Amygdala (tissue), 56 donors: ENCODE results near the gene FZR1.
"Not testable (repeated sequence)": the region's sequence is repeated elsewhere in the genome, so short reads cannot be mapped to it uniquely, and the experiment has no call there.

Experiments
- DNase-seq, 56 donors: peaks; one replicate each; lab custom pipeline; 2025; lab: John Stamatoyannopoulos, UW

FZR1 gene

DNA sequence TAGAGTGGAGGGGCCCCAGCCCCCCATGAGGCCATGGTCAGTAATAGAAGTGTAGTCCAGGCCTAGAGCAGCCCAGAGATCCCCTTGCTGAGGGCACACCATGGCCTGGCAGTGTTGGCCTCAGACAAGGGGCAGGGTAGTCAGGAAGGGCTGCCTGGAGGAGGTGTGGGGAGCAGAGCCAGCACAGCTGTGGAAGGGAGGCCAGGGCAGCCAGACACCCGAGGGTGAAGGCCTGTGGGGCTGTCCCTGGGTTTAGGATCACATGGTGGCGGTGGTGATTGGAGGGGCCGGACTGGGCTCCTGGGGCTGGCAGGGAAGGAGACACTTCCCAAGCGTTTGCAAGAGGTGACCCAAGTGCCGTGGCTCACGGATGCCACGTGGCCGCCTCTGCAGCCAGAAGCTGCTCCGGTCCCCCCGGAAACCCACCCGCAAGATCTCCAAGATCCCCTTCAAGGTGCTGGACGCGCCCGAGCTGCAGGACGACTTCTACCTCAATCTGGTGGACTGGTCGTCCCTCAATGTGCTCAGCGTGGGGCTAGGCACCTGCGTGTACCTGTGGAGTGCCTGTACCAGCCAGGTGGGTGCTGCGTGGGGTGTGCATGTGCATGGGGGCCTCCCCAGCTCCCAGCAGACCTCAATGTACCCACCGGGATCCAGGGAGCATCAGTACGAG, 21.3 kb downstream of the FZR1 start:
- DNase-seq, result no peak

DNA sequence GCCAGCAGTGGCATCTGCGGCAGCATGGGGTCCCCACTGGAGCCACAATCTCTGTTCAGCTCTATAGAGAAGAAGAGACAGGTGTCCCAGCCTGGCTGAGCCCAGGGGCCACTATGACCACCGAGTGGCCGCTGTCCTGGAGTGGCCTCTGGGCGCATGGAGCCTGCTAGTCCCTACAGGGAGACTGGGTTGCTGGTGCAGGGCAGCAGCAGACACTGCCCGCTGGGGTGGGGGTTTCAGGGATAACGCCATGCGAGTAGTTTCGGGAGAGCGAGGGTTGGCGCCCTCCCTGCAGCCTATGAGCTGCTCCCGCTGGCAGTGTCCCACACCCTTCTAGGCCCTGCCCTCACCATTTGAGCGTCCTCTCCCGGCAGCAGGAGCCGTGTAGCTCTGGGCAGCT, 22.0 kb downstream of the FZR1 start:
- no peak for DNase-seq

DNA sequence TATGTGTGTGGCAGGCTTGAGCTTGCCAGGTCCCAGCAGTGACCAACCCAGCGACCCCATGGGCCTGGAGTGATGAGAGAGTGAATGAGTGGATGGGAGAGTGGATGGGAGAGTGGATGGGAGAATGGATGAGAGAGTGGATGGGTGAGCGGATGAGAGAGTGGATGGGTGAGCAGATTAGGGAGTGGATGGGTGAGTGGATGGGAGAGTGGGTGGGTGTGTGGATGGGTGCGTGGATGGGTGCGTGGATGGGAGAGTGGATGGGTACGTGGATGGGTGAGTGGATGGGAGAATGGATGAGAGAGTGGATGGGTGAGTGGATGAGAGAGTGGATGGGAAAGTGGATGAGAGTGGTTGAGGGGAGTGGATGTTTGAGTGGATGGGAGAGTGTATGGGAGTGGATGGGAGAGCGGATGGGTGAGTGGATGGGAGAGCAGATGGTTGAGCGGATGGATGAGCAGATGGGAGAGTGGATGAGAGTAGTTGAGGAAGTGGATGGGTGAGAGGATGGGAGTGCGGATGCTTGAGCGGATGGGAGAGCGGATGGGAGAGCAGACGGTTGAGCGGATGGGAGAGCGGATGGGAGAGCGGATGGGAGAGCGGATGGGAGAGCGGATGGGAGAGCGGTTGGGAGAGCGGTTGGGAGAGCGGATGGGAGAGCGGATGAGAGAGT, 22.6 kb downstream of the FZR1 start:
- DNase-seq, result no peak

DNA sequence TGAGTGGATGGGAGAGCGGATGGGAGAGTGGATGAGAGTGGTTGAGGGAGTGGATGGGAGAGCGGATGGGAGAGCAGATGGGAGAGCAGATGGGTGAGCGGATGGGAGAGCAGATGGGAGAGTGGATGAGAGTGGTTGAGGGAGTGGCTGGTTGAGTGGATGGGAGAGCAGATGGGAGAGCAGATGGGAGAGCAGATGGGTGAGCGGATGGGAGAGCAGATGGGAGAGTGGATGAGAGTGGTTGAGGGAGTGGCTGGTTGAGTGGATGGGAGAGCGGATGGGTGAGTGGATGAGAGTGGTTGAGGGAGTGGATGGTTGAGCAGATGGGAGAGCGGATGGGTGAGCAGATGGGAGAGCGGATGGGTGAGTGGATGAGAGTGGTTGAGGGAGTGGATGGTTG, 23.2 kb downstream of the FZR1 start:
- not testable (repeated sequence) for DNase-seq

DNA sequence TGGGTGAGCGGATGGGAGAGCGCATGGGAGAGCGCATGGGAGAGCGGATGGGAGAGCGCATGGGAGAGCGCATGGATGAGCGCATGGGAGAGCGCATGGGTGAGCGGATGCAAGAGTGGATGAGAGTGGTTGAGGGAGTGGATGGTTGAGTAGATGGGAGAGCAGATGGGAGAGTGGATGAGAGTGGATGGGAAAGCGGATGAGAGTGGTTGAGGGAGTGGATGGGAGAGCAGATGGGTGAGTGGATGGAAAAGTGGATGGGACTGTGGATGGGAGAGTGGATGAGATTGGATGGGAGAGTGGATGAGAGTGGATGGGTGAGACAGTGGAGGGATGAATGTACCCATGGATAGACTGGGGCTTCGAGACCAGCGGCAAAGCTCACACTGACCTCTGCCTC, 24.3 kb downstream of the FZR1 start:
- no peak for DNase-seq

DNA sequence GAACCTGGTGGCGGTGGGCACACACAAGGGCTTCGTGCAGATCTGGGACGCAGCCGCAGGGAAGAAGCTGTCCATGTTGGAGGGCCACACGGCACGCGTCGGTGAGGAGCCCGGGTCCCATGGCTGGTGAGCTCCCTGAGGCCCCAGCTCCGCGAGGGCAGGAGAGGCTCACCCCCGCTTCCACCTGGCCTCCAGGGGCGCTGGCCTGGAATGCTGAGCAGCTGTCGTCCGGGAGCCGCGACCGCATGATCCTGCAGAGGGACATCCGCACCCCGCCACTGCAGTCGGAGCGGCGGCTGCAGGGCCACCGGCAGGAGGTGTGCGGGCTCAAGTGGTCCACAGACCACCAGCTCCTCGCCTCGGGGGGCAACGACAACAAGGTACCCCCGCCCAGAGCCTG, 25.6 kb downstream of the FZR1 start:
- no peak for DNase-seq

DNA sequence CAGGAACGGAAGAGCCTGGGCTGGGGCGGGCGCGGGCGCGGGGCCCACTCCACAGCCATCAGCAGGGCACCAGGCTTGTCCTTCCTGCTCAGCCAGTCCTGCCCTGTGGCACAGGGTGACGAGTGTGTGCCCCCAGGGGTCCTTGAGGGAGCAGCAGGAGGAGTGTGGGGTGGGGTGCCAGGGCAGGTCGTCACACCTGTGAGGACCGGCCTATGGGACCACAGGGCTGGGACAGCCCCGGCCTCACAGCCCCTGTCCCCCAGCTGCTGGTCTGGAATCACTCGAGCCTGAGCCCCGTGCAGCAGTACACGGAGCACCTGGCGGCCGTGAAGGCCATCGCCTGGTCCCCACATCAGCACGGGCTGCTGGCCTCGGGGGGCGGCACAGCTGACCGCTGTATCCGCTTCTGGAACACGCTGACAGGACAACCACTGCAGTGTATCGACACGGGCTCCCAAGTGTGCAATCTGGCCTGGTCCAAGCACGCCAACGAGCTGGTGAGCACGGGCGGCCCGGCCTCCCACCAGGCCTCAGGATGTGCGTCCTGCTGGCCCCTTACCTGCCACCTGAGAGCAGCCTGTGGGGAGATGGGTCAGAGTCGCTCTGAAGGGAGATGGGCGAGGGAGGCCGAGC, 26.2 kb downstream of the FZR1 start:
- no peak for DNase-seq

DNA sequence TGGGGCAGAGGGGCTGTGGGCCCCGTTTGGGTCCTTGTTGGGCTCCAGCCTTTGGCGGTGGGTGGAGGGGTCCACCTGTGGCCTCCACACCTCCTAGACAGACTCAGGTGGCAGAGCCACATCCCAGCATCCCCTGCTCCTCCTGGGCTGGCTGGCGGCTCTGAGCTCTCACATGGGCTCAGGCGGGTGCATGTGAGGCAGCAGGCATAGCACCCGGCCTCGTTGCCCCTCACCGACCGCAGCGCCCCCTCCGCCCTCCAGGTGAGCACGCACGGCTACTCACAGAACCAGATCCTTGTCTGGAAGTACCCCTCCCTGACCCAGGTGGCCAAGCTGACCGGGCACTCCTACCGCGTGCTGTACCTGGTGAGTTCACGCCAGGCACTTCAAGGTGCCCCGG, 26.9 kb downstream of the FZR1 start:
- DNase-seq, result no peak

DNA sequence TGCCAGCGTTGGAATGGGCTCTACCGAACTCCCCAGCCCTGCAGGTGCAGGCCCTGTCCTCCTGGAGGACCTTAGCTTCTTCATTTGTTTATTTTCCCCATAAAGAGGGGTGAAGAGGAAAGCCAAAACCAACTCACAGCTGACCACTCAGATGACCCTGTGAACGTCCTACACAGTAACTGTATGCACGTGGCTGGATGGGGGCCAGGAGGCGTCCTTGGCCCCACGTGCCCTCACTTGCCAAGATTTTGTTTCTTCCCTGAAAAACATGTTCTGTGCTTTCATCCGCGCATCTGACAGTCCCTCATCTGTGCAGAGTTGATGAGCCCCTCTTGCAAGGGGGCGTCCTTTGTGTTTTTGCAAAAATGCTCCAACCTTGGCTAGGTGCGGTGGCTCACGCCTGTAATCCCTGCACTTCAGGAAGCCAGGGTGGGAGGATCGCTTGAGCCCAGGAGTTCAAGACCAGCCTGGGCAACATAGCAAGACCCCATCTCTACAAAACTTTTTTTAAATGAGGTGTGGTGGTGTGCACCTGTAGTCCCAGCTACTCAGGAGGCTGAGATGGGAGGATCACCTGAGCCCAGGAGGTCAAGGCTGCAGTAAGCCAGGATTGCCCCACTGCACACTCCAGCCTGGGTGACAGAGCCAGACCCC, 27.6 kb downstream of the FZR1 start:
- no peak for DNase-seq

DNA sequence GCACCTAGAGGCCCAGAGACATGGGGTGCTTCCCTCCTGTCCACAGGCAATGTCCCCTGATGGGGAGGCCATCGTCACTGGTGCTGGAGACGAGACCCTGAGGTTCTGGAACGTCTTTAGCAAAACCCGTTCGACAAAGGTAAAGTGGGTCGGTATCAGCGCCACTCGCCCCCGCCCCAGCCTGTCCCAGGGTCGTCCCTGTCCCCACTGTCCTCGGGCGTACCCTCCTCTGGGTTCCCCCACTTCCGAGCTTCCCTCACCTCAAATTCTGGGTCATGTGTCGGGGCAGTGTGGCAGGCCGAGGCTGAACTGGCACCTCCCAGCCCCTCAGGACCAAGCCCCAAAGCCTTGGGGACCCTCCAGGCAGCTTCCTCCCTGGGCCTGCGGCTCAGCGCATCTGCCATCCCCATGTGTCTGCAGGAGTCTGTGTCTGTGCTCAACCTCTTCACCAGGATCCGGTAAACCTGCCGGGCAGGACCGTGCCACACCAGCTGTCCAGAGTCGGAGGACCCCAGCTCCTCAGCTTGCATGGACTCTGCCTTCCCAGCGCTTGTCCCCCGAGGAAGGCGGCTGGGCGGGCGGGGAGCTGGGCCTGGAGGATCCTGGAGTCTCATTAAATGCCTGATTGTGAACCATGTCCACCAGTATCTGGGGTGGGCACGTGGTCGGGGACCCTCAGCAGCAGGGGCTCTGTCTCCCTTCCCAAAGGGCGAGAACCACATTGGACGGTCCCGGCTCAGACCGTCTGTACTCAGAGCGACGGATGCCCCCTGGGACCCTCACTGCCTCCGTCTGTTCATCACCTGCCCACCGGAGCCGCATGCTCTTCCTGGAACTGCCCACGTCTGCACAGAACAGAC, 28.5 kb downstream of the FZR1 start:
- no peak for DNase-seq

DNA sequence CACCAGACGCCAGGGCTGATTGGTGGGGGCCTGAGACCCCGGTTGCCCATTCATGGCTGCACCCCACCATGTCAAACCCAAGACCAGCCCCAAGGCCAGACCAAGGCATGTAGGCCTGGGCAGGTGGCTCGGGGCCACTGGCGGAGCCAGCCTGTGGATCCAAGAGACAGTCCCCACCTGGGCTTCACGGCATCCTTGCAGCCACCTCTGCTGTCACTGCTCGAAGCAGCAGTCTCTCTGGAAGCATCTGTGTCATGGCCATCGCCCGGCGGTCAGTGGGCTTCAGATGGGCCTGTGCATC, 29.1 kb downstream of the FZR1 start:
- DNase-seq, result no peak

DNA sequence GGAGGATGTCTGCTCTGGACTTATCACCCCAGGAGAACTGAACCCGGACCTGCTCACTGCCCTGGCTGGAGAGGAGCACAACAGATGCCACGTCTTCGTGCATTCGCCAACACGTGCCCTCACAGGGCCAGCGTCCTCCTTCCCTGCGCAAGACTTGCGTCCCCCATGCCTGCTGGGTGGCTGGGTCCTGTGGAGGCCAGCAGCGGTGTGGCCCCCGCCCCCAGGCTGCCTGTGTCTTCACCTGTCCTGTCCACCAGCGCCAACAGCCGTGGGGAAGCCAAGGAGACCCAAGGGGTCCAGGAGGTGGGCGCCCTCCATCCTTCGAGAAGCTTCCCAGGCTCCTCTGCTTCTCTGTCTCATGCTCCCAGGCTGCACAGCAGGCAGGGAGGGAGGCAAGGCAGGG, 29.5 kb downstream of the FZR1 start:
- DNase-seq, result no peak

DNA sequence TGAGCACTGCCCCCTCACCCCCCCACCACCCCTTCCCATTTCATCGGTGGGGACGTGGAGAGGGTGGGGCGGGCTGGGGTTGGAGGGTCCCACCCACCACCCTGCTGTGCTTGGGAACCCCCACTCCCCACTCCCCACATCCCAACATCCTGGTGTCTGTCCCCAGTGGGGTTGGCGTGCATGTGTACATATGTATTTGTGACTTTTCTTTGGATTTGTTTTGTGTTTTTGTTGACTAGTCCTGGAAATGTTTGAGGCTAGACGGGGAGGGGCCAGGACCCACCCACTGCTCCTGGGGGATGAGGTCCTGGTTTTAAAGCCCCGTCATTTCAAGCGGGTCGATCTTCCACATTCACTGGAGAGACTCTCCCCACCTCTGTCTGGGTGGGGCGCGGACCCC, 29.9 kb downstream of the FZR1 start:
- no peak for DNase-seq

DNA sequence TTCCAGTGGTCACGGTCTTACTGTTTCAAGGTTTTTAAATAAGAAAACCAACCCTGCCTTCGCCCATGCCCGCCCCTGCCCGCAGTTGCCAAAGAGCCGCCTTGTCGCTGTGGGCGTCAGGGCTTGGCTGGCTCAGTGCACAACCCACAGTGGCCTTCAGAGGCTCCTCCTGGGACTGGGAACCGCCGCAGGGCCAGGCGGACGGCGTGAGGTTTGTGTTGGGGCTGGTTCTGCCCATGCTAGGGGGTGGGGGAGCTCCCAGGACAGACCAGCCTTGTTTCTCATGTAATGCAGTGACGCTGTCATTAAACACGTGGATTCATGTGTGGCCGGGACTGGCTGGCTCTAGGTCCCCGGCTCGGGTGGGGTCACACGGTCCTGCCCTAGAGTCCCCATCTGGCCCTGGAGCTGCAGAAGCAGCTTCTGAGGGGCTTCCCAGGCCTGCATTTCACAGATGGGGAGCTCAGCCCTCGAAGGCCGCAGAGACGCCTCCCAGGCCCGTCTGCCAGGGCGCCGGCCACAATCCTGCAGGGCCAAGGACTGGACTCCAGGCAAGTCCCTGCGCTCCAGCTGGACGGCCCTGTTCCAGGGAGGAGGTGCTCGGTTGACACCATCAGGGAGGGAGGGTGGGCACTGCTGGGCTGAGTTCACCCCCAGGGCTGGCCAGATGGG, 30.5 kb downstream of the FZR1 start:
- DNase-seq, result peak in 47 of 56 donors; percentile 18 to 85 (median 66)

DNA sequence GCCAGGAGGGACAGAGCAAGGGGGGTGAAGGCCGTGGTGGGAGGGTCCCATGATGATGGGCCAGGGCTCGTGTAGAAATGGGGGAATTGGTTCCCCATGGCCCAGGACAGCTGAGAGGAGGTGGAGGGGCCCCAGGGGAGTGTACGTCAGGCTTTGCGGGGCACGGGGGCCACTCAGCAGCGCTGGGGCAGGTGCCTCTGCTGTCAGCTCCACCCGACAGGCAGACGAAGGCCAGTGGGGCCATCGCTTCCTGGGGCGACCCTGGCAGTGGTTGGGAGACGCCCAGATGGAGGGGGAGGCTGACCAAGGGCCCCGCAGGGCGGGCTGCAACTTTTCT, 31.0 kb downstream of the FZR1 start:
- DNase-seq, result no peak

DNA sequence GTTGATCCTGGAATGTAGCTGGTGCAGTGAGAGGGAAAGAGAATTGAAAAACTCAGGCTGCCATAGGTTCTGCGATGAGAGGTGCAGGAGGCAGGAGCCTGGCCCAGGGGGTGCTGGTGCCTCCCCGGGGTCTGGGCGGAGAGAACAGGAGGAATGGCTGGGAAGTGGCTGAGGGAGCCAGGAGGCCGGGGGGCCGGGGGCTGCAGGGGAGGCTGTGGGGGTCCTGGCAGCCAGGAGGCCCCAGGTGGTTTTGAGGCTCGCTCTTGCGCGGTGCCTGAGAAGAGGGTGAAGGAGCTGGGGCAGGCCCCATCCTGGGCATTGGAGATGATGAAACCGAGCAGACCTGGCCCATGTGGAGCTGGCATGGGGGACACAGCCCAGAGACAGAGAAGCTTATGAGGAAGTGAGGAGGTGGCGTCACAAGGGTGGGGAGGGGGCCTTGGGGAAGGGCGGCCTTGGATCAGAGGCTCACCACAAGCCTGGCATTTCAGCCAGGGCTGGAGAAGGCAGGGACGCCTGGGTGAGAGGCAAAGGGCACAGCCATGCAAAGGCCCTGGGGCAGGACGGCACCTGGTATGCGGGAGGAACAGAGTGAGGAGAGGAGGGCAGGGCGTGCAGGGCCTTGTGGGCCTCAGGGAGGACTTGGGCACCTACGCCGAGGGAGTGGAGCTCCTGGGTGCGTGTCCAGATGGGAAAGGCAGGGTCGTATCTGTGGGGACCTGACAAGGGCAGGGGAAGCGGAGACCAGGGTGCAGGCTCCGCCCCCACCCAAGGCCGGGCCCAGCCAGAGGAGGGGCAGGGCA, 31.5 kb downstream of the FZR1 start:
- peak in 5 of 56 donors; percentile 14 to 36 (median 27) for DNase-seq

DNA sequence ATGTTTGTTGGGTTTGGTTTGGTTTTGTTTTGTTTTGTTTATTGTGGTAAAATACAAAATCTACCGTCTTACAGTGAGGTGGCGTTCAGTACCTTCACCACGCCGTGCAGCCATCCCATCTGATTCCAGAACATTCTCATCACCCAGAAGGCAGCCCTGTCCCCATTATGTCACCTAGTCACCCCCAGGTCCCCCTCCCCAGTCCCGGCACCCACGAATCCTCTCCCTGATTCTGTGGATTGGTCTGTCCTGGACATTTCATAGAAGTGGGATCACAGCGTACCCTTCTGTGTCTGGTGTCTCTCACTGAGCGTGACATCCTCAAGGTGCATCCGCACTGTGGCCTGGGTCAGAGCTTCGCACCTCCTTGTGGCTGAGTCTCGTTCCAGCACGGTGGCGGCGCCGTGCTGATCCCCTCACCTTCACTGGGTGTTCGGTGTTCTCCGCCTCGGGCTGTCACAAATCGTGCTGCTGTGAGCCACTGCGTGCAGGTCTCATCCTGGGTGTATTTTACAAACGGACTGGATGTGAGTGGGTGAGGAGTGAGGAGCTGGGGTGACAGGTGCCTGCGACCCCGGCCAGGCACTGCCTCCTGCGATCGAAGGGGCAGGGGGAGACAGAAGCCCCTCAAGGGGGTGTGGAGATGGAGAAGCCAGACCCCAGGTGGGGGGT, 32.3 kb downstream of the FZR1 start:
- DNase-seq, result no peak

DNA sequence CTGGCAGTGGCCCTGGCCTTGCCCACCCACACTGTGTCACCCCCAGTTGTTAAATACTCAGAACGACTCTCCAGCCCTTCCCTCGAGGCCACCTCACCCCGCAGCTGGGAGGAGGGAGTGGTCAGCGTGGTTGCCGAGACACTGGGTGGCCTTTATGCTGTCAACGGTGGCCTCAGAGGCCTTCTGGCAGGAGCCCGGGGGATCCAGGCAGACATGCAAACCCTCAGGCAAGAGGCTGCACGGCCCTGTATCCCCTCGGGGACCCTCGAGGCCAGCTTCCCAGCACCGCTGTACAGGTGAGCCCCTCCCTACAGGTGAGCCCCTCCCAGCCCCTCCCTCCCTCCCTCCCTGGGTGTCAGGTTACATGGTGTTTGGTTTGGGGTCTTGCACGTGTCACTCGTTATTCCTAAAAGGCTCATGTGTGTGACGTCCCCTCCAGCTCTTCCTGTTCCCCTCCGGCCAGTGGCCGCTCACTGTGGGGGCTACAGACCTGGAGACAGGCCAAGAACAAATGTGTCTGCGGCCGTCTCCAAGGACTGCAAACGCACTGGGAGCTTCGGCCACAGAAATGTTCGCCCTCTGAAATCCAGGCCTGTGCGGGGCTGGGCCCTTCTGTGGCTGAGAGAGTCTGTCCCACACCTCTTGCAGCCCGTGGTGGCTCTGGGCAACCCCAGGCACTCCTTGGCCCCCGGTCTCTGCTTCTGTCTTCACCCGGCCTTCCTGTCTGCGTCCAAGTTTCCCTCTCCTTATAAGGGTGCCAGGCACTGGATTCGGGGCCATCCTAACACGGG, 33.0 kb downstream of the FZR1 start, which contains the start of gene TEKTIP1:
TSS of gene TEKTIP1 (plus strand) at position 210 of the 791 bp plus-strand sequence. CDS start at position 214, 4 bp downstream.
- DNase-seq, result peak in 17 of 56 donors; percentile 8 to 62 (median 34)
